ENCODE data around the gene GRM3. TPM values are rescaled to one million over a fixed set of nuclear protein-coding genes. Genes with fewer than 3 reads are reported as not detected.
A peak's percentile ranks its signal among the peaks of the same experiment; 100 is the strongest.

GRM3 gene
- total and polyA plus RNA-seq, 2 of the 13 experiments (the other 11 are each of a cell fraction or from before 2014, with no cell fraction given) = not detected

DNA sequence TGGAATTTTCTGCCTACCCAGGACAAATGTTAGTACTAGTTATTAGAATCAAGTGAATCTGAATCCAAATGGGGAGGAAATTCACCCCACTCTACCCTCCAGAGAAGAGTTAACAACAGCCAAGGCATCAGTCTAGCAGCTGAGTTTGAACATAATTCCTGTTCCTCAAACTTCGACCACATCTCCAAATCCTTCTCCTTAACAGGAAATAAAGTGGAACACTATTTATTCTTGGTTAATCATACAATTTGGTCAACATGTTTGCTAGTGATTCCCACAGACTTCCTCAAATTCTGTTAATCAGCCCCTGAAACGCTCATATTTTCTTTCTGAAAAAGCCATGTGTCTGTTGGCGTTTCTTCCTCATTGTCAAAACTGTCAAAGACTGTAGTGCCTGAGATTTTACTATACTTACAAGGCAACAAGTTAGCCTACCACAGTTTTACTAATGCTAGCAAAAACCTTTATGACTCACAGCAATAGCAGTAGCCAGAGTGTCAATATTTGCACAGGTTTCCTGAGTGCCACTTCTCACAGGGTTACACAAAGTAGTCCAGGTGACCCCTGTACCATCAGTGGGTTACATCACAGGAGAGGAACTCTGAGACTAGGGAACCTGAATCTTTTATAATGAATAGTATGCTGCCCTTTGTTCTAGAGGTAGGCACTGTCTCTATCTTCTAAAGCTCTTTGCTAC is 202.9 kb downstream of the GRM3 start (continued):
- TF ChIP-seq, protein P1, sequence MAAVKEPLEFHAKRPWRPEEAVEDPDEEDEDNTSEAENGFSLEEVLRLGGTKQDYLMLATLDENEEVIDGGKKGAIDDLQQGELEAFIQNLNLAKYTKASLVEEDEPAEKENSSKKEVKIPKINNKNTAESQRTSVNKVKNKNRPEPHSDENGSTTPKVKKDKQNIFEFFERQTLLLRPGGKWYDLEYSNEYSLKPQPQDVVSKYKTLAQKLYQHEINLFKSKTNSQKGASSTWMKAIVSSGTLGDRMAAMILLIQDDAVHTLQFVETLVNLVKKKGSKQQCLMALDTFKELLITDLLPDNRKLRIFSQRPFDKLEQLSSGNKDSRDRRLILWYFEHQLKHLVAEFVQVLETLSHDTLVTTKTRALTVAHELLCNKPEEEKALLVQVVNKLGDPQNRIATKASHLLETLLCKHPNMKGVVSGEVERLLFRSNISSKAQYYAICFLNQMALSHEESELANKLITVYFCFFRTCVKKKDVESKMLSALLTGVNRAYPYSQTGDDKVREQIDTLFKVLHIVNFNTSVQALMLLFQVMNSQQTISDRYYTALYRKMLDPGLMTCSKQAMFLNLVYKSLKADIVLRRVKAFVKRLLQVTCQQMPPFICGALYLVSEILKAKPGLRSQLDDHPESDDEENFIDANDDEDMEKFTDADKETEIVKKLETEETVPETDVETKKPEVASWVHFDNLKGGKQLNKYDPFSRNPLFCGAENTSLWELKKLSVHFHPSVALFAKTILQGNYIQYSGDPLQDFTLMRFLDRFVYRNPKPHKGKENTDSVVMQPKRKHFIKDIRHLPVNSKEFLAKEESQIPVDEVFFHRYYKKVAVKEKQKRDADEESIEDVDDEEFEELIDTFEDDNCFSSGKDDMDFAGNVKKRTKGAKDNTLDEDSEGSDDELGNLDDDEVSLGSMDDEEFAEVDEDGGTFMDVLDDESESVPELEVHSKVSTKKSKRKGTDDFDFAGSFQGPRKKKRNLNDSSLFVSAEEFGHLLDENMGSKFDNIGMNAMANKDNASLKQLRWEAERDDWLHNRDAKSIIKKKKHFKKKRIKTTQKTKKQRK (IDR thresholded peaks at IDR 0.05; ENCODE audit: low read length) = no peak
- TF ChIP-seq, protein P2, sequence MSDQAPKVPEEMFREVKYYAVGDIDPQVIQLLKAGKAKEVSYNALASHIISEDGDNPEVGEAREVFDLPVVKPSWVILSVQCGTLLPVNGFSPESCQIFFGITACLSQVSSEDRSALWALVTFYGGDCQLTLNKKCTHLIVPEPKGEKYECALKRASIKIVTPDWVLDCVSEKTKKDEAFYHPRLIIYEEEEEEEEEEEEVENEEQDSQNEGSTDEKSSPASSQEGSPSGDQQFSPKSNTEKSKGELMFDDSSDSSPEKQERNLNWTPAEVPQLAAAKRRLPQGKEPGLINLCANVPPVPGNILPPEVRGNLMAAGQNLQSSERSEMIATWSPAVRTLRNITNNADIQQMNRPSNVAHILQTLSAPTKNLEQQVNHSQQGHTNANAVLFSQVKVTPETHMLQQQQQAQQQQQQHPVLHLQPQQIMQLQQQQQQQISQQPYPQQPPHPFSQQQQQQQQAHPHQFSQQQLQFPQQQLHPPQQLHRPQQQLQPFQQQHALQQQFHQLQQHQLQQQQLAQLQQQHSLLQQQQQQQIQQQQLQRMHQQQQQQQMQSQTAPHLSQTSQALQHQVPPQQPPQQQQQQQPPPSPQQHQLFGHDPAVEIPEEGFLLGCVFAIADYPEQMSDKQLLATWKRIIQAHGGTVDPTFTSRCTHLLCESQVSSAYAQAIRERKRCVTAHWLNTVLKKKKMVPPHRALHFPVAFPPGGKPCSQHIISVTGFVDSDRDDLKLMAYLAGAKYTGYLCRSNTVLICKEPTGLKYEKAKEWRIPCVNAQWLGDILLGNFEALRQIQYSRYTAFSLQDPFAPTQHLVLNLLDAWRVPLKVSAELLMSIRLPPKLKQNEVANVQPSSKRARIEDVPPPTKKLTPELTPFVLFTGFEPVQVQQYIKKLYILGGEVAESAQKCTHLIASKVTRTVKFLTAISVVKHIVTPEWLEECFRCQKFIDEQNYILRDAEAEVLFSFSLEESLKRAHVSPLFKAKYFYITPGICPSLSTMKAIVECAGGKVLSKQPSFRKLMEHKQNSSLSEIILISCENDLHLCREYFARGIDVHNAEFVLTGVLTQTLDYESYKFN (CRISPR knock-in tag; conservative IDR thresholded peaks at IDR 0.05) = peak; percentile 91
- TF ChIP-seq HDAC2 (CRISPR knock-in tag; IDR thresholded peaks at IDR 0.05) (peak; percentile 95), ZNF660 (CRISPR knock-in tag; IDR thresholded peaks at IDR 0.05; ENCODE audit: borderline replicate concordance, low read depth) (no peak), MTA1 (CRISPR knock-in tag; IDR thresholded peaks at IDR 0.05; ENCODE audit: borderline replicate concordance) (no peak; the same call in 1 of the 2 replicates), JUNB (CRISPR knock-in tag; IDR thresholded peaks at IDR 0.05; ENCODE audit: borderline replicate concordance) (peak; percentile 75; the same call in 1 of the 2 replicates), ZNF446 (CRISPR knock-in tag; IDR thresholded peaks at IDR 0.05) (no peak), ZNF547 (CRISPR knock-in tag; IDR thresholded peaks at IDR 0.05) (no peak), FOXO1 (CRISPR knock-in tag; IDR thresholded peaks at IDR 0.05) (peak; percentile 81; the same call in 1 of the 2 replicates), ZNF570 (CRISPR knock-in tag; IDR thresholded peaks at IDR 0.05; ENCODE audit: borderline replicate concordance) (no peak), HCFC1 (IDR thresholded peaks at IDR 0.05; ENCODE audit: low read depth, low read length) (no peak), ATF7 (IDR thresholded peaks at IDR 0.05) (no peak), ATF7 (CRISPR knock-in tag; IDR thresholded peaks at IDR 0.05) (no peak), KAT7 (CRISPR knock-in tag; IDR thresholded peaks at IDR 0.05; ENCODE audit: borderline replicate concordance) (no peak), ZSCAN21 (CRISPR knock-in tag; IDR thresholded peaks at IDR 0.05; ENCODE audit: borderline replicate concordance) (no peak), MAZ (IDR thresholded peaks at IDR 0.05; ENCODE audit: borderline replicate concordance, low read depth, low read length) (no peak), MAZ (CRISPR knock-in tag; IDR thresholded peaks at IDR 0.05; ENCODE audit: low read depth) (no peak; the same call in 1 of the 2 replicates), JUN (CRISPR knock-in tag; IDR thresholded peaks at IDR 0.05) (peak; percentile 95), RARA (CRISPR knock-in tag; IDR thresholded peaks at IDR 0.05) (peak; percentile 99)
- TF ChIP-seq, protein P3, sequence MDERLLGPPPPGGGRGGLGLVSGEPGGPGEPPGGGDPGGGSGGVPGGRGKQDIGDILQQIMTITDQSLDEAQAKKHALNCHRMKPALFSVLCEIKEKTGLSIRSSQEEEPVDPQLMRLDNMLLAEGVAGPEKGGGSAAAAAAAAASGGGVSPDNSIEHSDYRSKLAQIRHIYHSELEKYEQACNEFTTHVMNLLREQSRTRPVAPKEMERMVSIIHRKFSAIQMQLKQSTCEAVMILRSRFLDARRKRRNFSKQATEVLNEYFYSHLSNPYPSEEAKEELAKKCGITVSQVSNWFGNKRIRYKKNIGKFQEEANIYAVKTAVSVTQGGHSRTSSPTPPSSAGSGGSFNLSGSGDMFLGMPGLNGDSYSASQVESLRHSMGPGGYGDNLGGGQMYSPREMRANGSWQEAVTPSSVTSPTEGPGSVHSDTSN (CRISPR knock-in tag; IDR thresholded peaks at IDR 0.05) = no peak
- TF ChIP-seq, protein P4, sequence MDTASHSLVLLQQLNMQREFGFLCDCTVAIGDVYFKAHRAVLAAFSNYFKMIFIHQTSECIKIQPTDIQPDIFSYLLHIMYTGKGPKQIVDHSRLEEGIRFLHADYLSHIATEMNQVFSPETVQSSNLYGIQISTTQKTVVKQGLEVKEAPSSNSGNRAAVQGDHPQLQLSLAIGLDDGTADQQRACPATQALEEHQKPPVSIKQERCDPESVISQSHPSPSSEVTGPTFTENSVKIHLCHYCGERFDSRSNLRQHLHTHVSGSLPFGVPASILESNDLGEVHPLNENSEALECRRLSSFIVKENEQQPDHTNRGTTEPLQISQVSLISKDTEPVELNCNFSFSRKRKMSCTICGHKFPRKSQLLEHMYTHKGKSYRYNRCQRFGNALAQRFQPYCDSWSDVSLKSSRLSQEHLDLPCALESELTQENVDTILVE (CRISPR knock-in tag; IDR thresholded peaks at IDR 0.05) = 0 out of 2 replicates have a peak, but pooled peaks have one; percentile 52

Data from HepG2 (cell line).